HepG2 (cell line): ENCODE results near the gene CEP131. TPM values are rescaled to one million over a fixed set of nuclear protein-coding genes. Genes with fewer than 3 reads are reported as not detected.

Experiments used
- ATF7 ChIP-seq, 2 experiments: fragments of 450-650 bp in 1 of 2; sonication (generic) in 1 of 2; formaldehyde crosslinking in 1 of 2; IDR thresholded peaks; 2 replicates each; pipeline versions ENCODE4 v1.4.0 to v1.6.1; 2016 to 2020; ENCODE audit warnings: antibody characterized with exemption in 1 of 2, mild to moderate bottlenecking in 1 of 2, missing genetic modification reagents in 1 of 2
- ATRX ChIP-seq: sonication (generic); formaldehyde crosslinking; IDR thresholded peaks from 2 replicates; pipeline ENCODE4 v1.4.0; 2020; ENCODE audit warnings: missing genetic modification reagents, borderline replicate concordance
- FUBP1 ChIP-seq: sonication (generic); formaldehyde crosslinking; IDR thresholded peaks from 2 replicates; pipeline ENCODE4 v1.5.1; 2020; ENCODE audit warnings: missing genetic modification reagents, mild to moderate bottlenecking, borderline replicate concordance
- GFI1 ChIP-seq: sonication (generic); formaldehyde crosslinking; IDR thresholded peaks from 2 replicates; pipeline ENCODE4 v1.5.0; 2020; ENCODE audit warnings: missing genetic modification reagents, mild to moderate bottlenecking, borderline replicate concordance
- GZF1 ChIP-seq: sonication (generic); formaldehyde crosslinking; IDR thresholded peaks from 2 replicates; pipeline ENCODE4 v1.5.1; 2020; ENCODE audit warnings: mild to moderate bottlenecking, missing genetic modification reagents
- KDM6A ChIP-seq: IDR thresholded peaks from 2 replicates; pipeline ENCODE4 v1.6.1; 2016; ENCODE audit warnings: low read depth
- KLF6 ChIP-seq: IDR thresholded peaks from 2 replicates; pipeline ENCODE4 v1.8.0; 2016; ENCODE audit warnings: missing biosample characterization, missing genetic modification reagents
- SALL2 ChIP-seq: sonication (generic); formaldehyde crosslinking; IDR thresholded peaks from 2 replicates; pipeline ENCODE4 v1.8.1; 2023; ENCODE audit warnings: mild to moderate bottlenecking, missing genetic modification reagents, inconsistent platforms
- STAT5B ChIP-seq: sonication (generic); formaldehyde crosslinking; IDR thresholded peaks from 2 replicates; pipeline ENCODE4 v1.4.0; 2020; ENCODE audit warnings: missing genetic modification reagents
- ZMYM3 ChIP-seq: sonication (generic); formaldehyde crosslinking; IDR thresholded peaks from 2 replicates; pipeline ENCODE4 v1.5.1; 2020; ENCODE audit warnings: mild to moderate bottlenecking, missing genetic modification reagents
- ZNF317 ChIP-seq: sonication (generic); formaldehyde crosslinking; IDR thresholded peaks from 2 replicates; pipeline ENCODE4 v1.5.0; 2020; ENCODE audit warnings: mild to moderate bottlenecking, missing genetic modification reagents
- ZUFSP ChIP-seq: sonication (generic); formaldehyde crosslinking; IDR thresholded peaks from 2 replicates; pipeline ENCODE4 v1.9.0; 2021; ENCODE audit warnings: missing genetic modification reagents, mild to moderate bottlenecking, borderline replicate concordance
- polyA plus RNA-seq, 8 experiments: library from polyadenylated mRNA; depleted of rRNA in 3 of 8; stranded (reverse) in 7 of 8; unstranded in 1 of 8; fragments of >200 nt; fragmentation: Illumina TruSeq in 4 of 8; extraction: Trizol in 4 of 8; gene quantifications; 2 replicates each; pipeline versions ENCODE4 v1.2.1 to v1.2.3, GENCODE V29; 2011 to 2016; ENCODE audit warnings: low read depth in 4 of 8, missing spikeins in 1 of 8, mixed read lengths in 1 of 8; ENCODE audit not compliant: insufficient read depth in 1 of 8
- total RNA-seq, 5 experiments: library from RNA; depleted of rRNA; stranded (reverse); fragments of >200 nt; fragmentation: Illumina TruSeq; extraction: Trizol; gene quantifications; 2 replicates each; pipeline ENCODE4 v1.2.3, GENCODE V29; 2016; ENCODE audit warnings: low read depth in 1 of 5

The CEP131 gene
- total and polyA plus RNA-seq, 2 of the 13 experiments (the other 11 are each of a cell fraction or from before 2014, with no cell fraction given), result 5.0 to 16.8 TPM

- TF ChIP-seq ZNF317 (CRISPR knock-in tag) (no peak), KLF6 (CRISPR knock-in tag) (no peak), GFI1 (no peak), SALL2 (CRISPR knock-in tag) (no peak), STAT5B (CRISPR knock-in tag) (no peak), KDM6A (CRISPR knock-in tag) (no peak), ZMYM3 (CRISPR knock-in tag) (no peak), ATF7 (IDR thresholded peaks at IDR 0.05) (no peak), ATF7 (CRISPR knock-in tag; IDR thresholded peaks at IDR 0.05) (no peak), ZUFSP (CRISPR knock-in tag) (no peak), ATRX (CRISPR knock-in tag) (no peak), GZF1 (no peak), FUBP1 (CRISPR knock-in tag) (no peak)
Measured at GRCh38 chr17:81213978-81214377, 8.8 kb downstream of the CEP131 start (continued).
